K562 (cell line): Measurements from ENCODE around the gene ATP12A. TPM values are rescaled to one million over a fixed set of nuclear protein-coding genes. Genes with fewer than 3 reads are reported as not detected.

ENCODE experiments used
- ATAC-seq: fragments of 200-7000 bp; cut with Tn5 transposase; 3 replicates; pipeline ENCODE4 v1.9.1; 2020; ENCODE audit warnings: moderate library complexity
- BruUV-seq: library from RNA; stranded (reverse); fragments of 400-500 nt; replicated peaks from 2 replicates; lab custom pipeline; 2021; lab: Mats Ljungman, UMichigan
- CTCF ChIA-PET: fragments of 300-600 bp; formaldehyde crosslinking; extraction: SDS; loops from one replicate; lab custom pipeline; 2021; ENCODE audit warnings: low intra/inter-chr PET ratio; lab: Yijun Ruan, JAX
- POLR2A ChIA-PET: fragments of 300-600, 350-650 bp; sonication (Branson Sonifier 250); formaldehyde crosslinking; extraction: SDS; loops from one replicate; lab custom pipeline; 2021; ENCODE audit warnings: antibody characterized with exemption, inconsistent platforms; lab: Yijun Ruan, JAX
- DNase-seq, 4 experiments: peaks; one replicate each; pipeline versions ENCODE4 v3.0.0 to v3.0.0-alpha.2; 2011 to 2018; ENCODE audit warnings: low spot score in 3 of 4, mixed read lengths in 3 of 4; ENCODE audit errors: extremely low read depth in 1 of 4
- FAIRE-seq: peaks from 2 replicates; lab custom pipeline; 2011; peaks lifted over from hg19 to GRCh38; lab: Jason Lieb, UNC
- H2AFZ ChIP-seq: 2 replicates; pipeline ENCODE4 v1.6.0; 2011; ENCODE audit warnings: low read depth, low read length, control low read depth, inconsistent platforms
- H3K27ac ChIP-seq: fragments of 200-600 bp; 3 replicates; pipeline ENCODE4 v1.8.0; 2011; ENCODE audit warnings: low read depth, mild to moderate bottlenecking, control low read depth, inconsistent platforms, low read length, moderate library complexity, mixed read lengths; ENCODE audit errors: extremely low read depth
- H3K27me3 ChIP-seq, 2 experiments: fragments of 300-600 bp in 1 of 2; 2 replicates in 1 of 2; 3 replicates in 1 of 2; pipeline versions ENCODE4 v1.6.0 to v1.8.0; 2011; ENCODE audit warnings: inconsistent platforms in 2 of 2, low read length in 2 of 2, mild to moderate bottlenecking in 1 of 2, mixed read lengths in 1 of 2, moderate library complexity in 1 of 2; ENCODE audit not compliant: control insufficient read depth in 2 of 2, insufficient read depth in 2 of 2
- H3K36me3 ChIP-seq: fragments of 300-600 bp; 3 replicates; pipeline ENCODE4 v1.8.0; 2011; ENCODE audit warnings: mild to moderate bottlenecking, low read length, inconsistent platforms; ENCODE audit not compliant: control insufficient read depth, insufficient read depth
- H3K4me1 ChIP-seq, 2 experiments: fragments of 200-600 bp in 1 of 2; replicated peaks in 1 of 2; 2 replicates in 1 of 2; 3 replicates in 1 of 2; pipeline versions ENCODE4 v1.5.1 to v1.8.0; 2011; ENCODE audit warnings: inconsistent platforms in 2 of 2, low read length in 2 of 2, mild to moderate bottlenecking in 1 of 2, mixed read lengths in 1 of 2, moderate library complexity in 1 of 2; ENCODE audit not compliant: control insufficient read depth in 2 of 2, insufficient read depth in 2 of 2
- H3K4me2 ChIP-seq: 2 replicates; pipeline ENCODE4 v1.6.1; 2011; ENCODE audit warnings: low read length, control low read depth, inconsistent platforms, mixed read lengths; ENCODE audit not compliant: insufficient read depth
- H3K4me3 ChIP-seq: fragments of 200-600 bp; sonication (generic), shearing (Covaris generic); 2 replicates; pipeline ENCODE4 v1.5.1; 2016; ENCODE audit warnings: control low read depth, inconsistent platforms
- H3K79me2 ChIP-seq: fragments of 200-600 bp; 3 replicates; pipeline ENCODE4 v1.8.0; 2011; ENCODE audit warnings: low read length, inconsistent platforms; ENCODE audit not compliant: control insufficient read depth, insufficient read depth
- H3K9ac ChIP-seq, 2 experiments: 2 replicates each; pipeline versions ENCODE4 v1.6.0 to v1.6.1; 2011; ENCODE audit warnings: low read depth in 2 of 2, low read length in 2 of 2, control low read depth in 1 of 2, inconsistent platforms in 1 of 2, mild to moderate bottlenecking in 1 of 2, mixed read lengths in 1 of 2; ENCODE audit not compliant: insufficient read depth in 1 of 2
- H3K9me1 ChIP-seq: one replicate; pipeline ENCODE4 v1.6.0; 2011; ENCODE audit warnings: inconsistent platforms, mild to moderate bottlenecking, low read length, moderate library complexity; ENCODE audit not compliant: control insufficient read depth, insufficient read depth
- H3K9me3 ChIP-seq: replicated peaks from 2 replicates; pipeline ENCODE4 v1.5.1; 2011; ENCODE audit warnings: low read depth, low read length, inconsistent platforms; ENCODE audit not compliant: control insufficient read depth, insufficient read depth
- H4K20me1 ChIP-seq: replicated peaks from 2 replicates; pipeline ENCODE4 v1.6.1; 2011; ENCODE audit warnings: low read length, inconsistent platforms, mixed read lengths; ENCODE audit not compliant: control insufficient read depth, insufficient read depth
- SPI1 ChIP-seq: IDR thresholded peaks from 2 replicates; pipeline ENCODE4 v1.6.1; 2011; ENCODE audit warnings: low read depth, low read length, control low read depth, borderline replicate concordance
- XRCC3 ChIP-seq: fragments of 450-650 bp; IDR thresholded peaks from 2 replicates; pipeline ENCODE4 v1.6.1; 2017; ENCODE audit warnings: mild to moderate bottlenecking, moderate library complexity
- WGBS: fragments of 100-300 bp; shearing (Covaris generic); methylation state at CpG from one replicate; pipeline ENCODE4 v1.1.6; 2016; ENCODE audit warnings: low coverage, mixed read lengths; ENCODE audit not compliant: insufficient coverage; ENCODE audit errors: missing lambda C conversion rate; 5-methylcytosine and 5-hydroxymethylcytosine counted together
- in situ Hi-C: fragments of 300-500 bp; cut with MboI; formaldehyde crosslinking; loops from 4 replicates; pipeline ENCODE4 v1.15.0; 2018; ENCODE audit warnings: inconsistent platforms, mixed read lengths
- intact Hi-C: fragments of 100-400 bp; cut with micrococcal nuclease; formaldehyde crosslinking; loops from 2 replicates; pipeline ENCODE4 v1.14.2; 2022
- polyA plus RNA-seq, 8 experiments: library from polyadenylated mRNA; depleted of rRNA in 4 of 8; stranded (reverse) in 5 of 8; unstranded in 3 of 8; fragments of >200 nt; fragmentation: Nextera tagmentation in 2 of 8; fragmentation: Illumina TruSeq in 1 of 8; extraction: Ambion mirVana in 2 of 8; extraction: Trizol in 1 of 8; gene quantifications; 2 replicates each; pipeline versions ENCODE4 v1.2.1 to v1.2.3, GENCODE V29; 2011 to 2014; ENCODE audit warnings: inconsistent platforms in 1 of 8, missing spikeins in 1 of 8
- total RNA-seq, 7 experiments: library from RNA; depleted of rRNA in 6 of 7; stranded (reverse); fragments of >200 nt in 6 of 7; fragmentation: Illumina TruSeq in 2 of 7; extraction: Trizol in 2 of 7; gene quantifications; 2 replicates each; pipeline versions ENCODE4 v1.2.1 to v1.2.3, GENCODE V29; 2011 to 2021; ENCODE audit warnings: low replicate concordance in 1 of 7
- TF ChIP-seq, protein P1 (sequence below): fragments of 200-800 bp; sonication (Bioruptor generic); IDR thresholded peaks from 2 replicates; pipeline ENCODE4 v1.6.1; 2017; ENCODE audit warnings: missing genetic modification characterization, missing compliant biosample characterization
- TF ChIP-seq, protein P2 (sequence below): fragments of 250-450 bp; sonication (Bioruptor Pico); IDR thresholded peaks from 2 replicates; pipeline ENCODE4 v1.5.0; 2021

ATP12A gene
- total and polyA plus RNA-seq, 9 of the 15 experiments (the other 6 are each of a cell fraction or from before 2014, with no cell fraction given), result not detected

DNA sequence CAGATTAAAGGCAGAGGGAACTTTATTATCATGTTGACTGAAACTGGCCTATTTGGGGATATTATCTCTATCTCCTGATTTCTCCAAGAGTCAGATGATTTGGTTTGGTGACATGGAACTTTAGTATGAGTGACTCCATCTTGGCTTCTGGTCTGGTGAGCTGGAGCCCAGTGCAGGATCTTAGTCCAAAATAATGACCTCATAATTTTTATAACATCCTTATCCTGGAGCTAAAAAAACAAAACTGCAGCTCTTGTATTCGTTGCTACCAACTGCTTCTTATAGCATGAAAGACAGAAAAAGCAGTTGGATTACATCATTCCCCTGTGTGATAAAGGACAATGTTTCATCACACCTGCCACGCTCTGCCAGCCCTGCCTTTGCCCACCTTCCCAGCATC, 44.5 kb downstream of the ATP12A start (continued):
- no peak for TF ChIP-seq XRCC3
- TF ChIP-seq, protein P1, sequence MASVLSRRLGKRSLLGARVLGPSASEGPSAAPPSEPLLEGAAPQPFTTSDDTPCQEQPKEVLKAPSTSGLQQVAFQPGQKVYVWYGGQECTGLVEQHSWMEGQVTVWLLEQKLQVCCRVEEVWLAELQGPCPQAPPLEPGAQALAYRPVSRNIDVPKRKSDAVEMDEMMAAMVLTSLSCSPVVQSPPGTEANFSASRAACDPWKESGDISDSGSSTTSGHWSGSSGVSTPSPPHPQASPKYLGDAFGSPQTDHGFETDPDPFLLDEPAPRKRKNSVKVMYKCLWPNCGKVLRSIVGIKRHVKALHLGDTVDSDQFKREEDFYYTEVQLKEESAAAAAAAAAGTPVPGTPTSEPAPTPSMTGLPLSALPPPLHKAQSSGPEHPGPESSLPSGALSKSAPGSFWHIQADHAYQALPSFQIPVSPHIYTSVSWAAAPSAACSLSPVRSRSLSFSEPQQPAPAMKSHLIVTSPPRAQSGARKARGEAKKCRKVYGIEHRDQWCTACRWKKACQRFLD, result no peak

GRCh38 chr13:24725379-24725778, 45.2 kb downstream of the ATP12A start:
- POLR2A ChIA-PET, result interaction anchor here (1.0 to 1.1 kb wide), 2 partner anchors 12 to 23 kb away, joined by 3 to 5 read pairs; no protein-coding TSS in a partner anchor
- H3K79me2 ChIP-seq, result no peaks in the 10 kb centered on the region
- no peak for DNase-seq
- TF ChIP-seq SPI1, result 0 out of 2 replicates have a peak, but pooled peaks have one; percentile 2
- TF ChIP-seq, protein P2, sequence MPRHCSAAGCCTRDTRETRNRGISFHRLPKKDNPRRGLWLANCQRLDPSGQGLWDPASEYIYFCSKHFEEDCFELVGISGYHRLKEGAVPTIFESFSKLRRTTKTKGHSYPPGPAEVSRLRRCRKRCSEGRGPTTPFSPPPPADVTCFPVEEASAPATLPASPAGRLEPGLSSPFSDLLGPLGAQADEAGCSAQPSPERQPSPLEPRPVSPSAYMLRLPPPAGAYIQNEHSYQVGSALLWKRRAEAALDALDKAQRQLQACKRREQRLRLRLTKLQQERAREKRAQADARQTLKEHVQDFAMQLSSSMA (CRISPR knock-in tag), result no peak
- TF ChIP-seq, all 486 proteins: peak for 1
- intact Hi-C loops (no loop called here), in situ Hi-C loops (loop anchor here (25.0 kb wide), 1 partner anchor 262 kb away; no protein-coding TSS in a partner anchor)
- Histone ChIP-seq H2AFZ (no peak overlapping the region), H3K27ac (no peak overlapping the region), H3K4me3 (no peak overlapping the region), H3K27me3 (peaks cover 0 to 8% of the 10 kb centered on the region in 2 experiments; a peak in 2 of 5 replicates), H3K36me3 (no peaks in the 10 kb centered on the region), H4K20me1 (no peaks in the 10 kb centered on the region), H3K4me2 (no peak overlapping the region), H3K9me1 (no peaks in the 10 kb centered on the region), H3K4me1 (no peaks in the 10 kb centered on the region), H3K9ac (no peak overlapping the region), H3K9me3 (no peaks in the 10 kb centered on the region)
- 0% methylated on average over 1 of the region's 5 CpGs for whole genome bisulfite sequencing
- ATAC-seq (no peak), FAIRE-seq (no peak)
- CTCF ChIA-PET, result no interaction called here
- no TSS peak for BruUV-seq
